EH (cell line): ENCODE results near the gene FMN1.
A peak's percentile ranks its signal among the peaks of the same experiment; 100 is the strongest.

Experiments
- DNase-seq: peaks from one replicate; pipeline ENCODE4 v3.0.0-alpha.2; 2015; ENCODE audit warnings: low read depth

The FMN1 gene

GRCh38 chr15:32919749-32920414 lies 274.6 kb downstream of the FMN1 start:
- DNase-seq: peak; percentile 97

DNA sequence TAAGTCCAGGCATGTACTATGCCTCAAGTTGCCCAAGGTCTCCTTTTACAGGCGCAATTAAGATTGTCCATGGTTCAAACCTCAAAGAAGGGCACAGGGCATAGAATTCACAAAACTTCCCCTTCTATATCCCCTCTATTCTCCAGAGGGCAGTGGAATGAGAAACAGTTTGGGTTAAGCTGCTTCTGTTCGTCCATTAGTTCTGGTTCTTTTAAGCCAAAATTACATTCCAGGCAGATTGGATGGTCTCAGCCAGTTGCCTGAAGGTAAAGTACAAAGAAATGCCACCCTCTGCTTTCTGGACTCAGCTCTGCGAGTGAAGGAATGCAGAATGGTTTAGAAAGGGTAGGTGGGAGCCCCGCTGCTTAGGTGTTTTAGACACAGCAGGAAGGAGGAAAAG lies 276.0 kb downstream of the FMN1 start:
- DNase-seq: no peak

- no peak for DNase-seq
These were observed 283.7 kb downstream of the FMN1 start for GRCh38 chr15:32910839-32911238.

DNA sequence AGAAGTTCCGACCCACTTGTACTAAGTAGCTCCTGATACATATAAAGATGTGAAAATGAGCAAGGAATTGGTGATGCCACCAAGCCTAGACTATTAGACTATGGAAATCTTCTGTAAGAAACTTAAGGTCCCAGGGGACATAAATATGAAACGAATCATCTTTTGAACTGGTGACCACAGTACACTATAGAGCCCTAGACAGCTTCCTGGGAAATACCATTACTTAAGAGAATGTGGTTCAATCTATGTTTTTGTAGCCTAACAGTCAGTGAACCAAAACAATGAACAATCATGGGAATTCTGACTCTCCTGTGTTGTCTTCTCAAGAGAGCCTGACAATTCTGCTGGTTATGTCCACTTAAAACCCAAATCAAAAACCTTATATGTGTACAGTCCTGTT lies 285.1 kb downstream of the FMN1 start:
- peak; percentile 93 for DNase-seq

- no peak for DNase-seq
These were observed 285.6 kb downstream of the FMN1 start for GRCh38 chr15:32908872-32909271.

DNA sequence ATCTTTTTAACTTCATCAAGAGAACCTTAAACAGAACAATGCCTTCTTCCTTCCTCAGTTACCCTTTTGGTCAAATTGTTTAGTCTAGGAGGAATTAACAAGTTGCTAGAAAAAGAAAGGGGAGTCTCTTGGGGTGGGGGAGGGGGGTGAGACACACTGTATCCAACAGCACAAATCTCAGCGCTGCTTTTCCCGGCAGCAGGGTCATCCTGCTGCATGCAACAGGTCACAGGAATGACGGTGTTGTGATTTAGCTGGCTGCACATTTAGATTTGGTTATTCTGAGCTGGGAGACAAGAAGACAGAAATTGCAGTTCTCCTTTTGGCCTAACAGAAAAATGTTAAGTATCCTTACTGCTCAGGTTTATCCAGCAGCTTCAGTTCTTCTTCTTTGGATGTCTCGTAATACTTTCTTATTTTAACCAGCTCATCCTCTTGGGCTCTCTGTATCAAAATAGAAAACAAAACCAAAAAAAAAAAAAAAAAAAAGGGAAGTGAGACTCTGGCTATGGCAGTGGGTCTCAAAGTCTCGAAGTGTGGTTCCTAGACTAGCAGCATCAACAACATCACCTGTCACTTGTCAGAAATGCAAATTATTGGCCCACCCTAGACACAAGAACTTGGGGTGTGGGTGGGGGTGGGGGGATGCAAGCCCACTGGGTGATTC lies 286.2 kb downstream of the FMN1 start:
- DNase-seq: peak; percentile 77

DNA sequence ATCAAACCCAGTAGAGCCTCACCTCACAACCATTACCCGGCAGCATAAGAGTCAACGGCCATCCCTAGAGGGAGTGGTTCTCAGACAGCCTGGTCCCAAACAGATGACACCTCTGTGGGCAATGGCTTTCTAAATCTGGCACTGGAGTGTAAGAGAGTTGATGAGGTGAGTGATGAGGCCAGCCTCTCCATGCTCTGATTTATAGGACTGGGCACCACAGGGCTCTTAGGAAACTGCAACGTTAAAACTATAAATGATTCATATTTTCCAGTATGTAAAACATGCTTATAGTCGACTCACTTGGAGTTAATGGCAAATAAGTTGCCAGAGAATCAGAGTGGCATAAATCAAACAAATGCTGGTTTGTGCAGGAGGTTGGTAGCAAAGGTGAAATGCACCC lies 289.0 kb downstream of the FMN1 start:
- DNase-seq: peak; percentile 79

GRCh38 chr15:32904448-32904847 lies 290.1 kb downstream of the FMN1 start:
- DNase-seq: no peak

DNA sequence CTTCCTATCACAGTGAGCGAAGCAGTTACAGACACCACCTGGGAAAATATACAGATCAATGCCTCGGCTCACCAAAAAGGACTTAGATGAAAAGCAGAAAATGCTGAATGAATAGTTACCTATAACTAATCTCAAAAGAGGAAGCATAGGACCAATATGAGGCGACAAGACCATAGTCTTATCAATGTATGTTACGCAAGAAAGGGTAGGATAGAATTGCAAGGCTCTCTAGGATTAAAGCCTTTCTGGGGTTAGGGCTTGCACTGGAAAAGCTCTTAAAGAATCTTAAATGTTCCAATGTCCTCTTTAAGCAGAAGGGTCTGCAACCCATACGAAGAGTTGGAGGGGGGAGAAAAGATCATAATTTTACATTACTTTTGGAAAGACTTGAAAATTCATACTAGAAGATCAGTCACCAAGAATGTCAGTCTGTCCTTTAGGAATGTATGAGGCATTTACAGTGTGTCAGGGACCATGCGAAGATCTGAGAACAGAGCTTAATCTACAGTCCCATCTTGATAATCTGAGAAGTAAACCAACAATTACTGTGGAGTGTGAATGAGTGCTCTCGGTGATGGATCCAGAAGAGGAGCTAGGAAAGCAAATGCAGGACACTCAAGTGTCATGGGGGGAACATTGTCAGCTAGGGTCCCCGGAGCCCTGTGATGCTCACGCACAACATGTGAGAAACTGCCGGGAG lies 290.8 kb downstream of the FMN1 start:
- peak; percentile 49 for DNase-seq

GRCh38 chr15:32901995-32902394 lies 292.5 kb downstream of the FMN1 start:
- DNase-seq: no peak

DNA sequence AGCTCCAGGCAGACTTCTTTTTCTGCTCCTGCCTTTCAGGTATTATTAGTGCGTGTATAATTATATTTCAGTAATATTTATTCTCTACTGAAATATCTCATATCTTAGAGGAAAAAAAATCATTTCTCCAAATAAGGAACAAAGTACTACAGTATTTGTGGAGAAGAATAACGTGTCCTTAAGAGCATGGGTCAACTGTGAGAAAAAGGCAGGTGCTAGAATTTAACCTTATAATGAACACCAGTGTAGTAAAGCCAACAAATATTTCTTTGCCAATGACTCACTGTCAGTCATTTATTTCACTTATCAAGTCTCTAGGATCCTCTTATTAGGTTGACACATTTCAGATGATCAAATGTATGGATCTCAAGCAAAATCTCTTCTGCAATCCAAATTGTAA lies 293.3 kb downstream of the FMN1 start:
- no peak for DNase-seq

- DNase-seq: no peak
These were observed 295.4 kb downstream of the FMN1 start for GRCh38 chr15:32899126-32899596.

- no peak for DNase-seq
These were observed 296.1 kb downstream of the FMN1 start for GRCh38 chr15:32898414-32898813.

GRCh38 chr15:32893421-32893820 lies 301.1 kb downstream of the FMN1 start:
- DNase-seq: peak; percentile 35

DNA sequence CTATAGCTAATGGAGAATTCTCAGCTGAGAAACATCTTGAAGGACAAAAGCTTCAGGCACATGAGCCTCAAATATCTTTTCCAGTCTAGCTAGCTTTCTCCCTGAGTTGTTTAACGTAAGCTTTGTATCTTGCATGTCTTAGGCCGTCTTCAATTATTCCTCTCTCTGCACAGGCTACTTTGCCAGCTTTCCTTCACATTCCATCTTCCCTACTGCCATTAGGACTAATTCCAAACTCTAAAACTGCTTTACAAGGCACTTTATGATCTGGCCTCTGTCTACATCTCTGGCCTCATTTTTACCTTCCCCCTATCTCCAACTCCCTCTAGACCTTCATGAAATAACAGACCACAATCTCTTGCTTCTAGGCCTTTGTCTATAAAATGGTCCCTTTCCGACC lies 305.3 kb downstream of the FMN1 start:
- peak; percentile 56 for DNase-seq

GRCh38 chr15:32888221-32888761 lies 306.2 kb downstream of the FMN1 start:
- peak; percentile 94 for DNase-seq

DNA sequence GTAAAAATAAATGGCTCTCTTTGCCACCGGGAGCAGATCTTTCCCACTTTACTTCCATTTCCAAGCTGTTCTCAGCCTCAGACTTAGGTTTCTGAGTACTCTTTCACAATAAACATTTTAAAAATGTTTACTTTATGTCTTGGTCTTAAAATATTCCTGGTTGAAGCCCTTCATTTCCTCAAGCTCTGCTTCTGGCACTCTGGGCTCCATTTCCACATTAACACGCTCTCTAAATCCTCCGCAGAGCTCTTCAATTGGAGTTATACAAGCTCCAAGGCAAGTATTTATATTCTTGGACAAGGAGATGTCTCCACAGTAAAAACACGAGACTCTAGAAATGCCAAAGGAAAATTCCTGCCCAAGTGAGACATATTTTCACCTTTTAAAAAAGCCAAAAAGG lies 307.4 kb downstream of the FMN1 start:
- DNase-seq: peak; percentile 41

GRCh38 chr15:32886459-32886858 lies 308.1 kb downstream of the FMN1 start:
- no peak for DNase-seq

DNA sequence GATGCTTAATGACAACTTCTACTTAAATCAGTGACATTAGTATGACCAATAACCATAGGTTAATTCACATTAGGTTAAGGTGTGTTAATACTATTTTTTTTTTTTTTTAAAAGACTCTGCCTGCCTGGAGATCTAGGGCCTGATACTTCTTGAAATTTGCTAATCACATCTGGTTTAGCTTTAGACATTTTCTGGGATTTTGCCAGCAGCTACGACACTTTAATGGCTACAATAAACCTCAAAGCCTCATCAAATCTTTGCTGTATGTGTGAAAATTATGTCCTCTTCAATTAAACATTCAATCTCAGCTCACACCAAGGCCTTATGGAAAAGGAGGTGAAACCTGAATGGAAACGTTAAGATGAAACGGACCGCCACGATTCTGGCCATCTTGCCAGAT lies 308.8 kb downstream of the FMN1 start:
- no peak for DNase-seq

DNA sequence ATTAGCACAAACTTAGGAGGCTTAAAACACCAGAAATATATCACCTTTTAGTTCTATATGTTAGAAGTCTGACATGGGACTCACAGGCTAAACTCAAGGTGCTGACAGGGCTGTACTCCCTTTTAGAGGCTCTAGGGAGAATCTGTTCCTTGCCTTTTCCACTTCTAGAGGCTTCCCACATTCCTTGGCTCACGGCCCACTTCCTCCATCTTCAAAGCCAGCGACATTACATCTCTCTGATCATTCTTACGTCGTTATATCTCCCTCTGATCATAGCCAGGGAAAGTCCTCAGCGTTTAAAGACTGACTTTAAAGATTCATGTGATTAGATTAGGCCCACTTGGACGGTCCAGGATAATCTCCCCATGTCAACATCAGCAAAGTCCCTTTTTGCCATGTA lies 310.4 kb downstream of the FMN1 start:
- DNase-seq: peak; percentile 65

GRCh38 chr15:32882955-32883354 lies 311.6 kb downstream of the FMN1 start:
- DNase-seq: no peak

- no peak for DNase-seq
These were observed 313.0 kb downstream of the FMN1 start for GRCh38 chr15:32881528-32881927.

- no peak for DNase-seq
These were observed 313.9 kb downstream of the FMN1 start for GRCh38 chr15:32880642-32881041.
